ENCODE results near the gene MANF. TPM values are rescaled to one million over a fixed set of nuclear protein-coding genes. Genes with fewer than 3 reads are reported as not detected.

MANF gene
- total RNA-seq, 1 donor from 2014 or later = 42.2 TPM

DNA sequence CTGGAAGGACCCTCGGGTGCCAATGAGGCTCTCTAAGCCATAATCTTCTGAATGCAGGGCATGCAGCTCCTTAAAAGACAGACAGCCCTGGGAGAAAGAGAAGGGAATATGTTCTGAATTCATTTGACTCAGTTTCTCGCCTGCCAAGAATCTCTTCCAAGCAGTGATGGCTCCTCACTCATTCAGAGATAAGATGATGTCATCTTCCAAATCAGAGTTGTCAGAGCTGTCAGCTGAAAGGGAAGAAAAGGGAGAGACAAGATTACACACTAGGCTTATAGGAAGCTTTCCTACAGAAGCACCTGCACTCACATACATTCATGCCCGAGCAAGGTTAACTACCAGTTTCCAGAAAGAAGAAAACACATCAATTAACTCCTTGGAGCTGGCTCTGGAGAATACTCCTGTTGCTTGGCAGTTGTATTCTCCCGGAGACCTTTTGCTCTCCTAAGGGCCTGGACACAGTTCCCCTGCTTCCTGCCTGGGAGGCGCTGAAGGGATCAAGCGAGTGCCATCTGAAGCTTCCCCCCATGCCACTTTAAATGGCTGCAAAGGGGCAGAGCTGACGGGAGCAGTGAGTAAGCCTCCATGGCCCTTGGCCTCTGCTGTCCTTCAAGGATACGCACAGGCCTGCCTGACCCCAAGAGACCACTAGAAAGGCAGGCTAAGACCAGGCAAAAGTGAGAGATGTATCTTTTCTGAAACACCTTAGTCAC is 13.7 kb downstream of the MANF start:
- intact Hi-C loops (cut with DNase I) = loop anchor here (10.0 kb wide), 1 partner anchor 276 kb away; the partner anchor contains the start of gene TEX264
- H3K36me3 ChIP-seq = peaks cover 0 to 40% of the 10 kb centered on the region in 2 donors
- no peaks in the 10 kb centered on the region for H3K27me3 ChIP-seq
- H3K27ac ChIP-seq = no peak overlapping the region
- no peak overlapping the region for H3K4me3 ChIP-seq
- H3K4me1 ChIP-seq = peaks cover 33% of the 10 kb centered on the region
- DNase-seq (ENCODE audit: extremely low spot score in 2 of 2) = peak in 1 of 2 donors; percentile 31
- H3K9me3 ChIP-seq = no peaks in the 10 kb centered on the region
- TF ChIP-seq, protein P1, sequence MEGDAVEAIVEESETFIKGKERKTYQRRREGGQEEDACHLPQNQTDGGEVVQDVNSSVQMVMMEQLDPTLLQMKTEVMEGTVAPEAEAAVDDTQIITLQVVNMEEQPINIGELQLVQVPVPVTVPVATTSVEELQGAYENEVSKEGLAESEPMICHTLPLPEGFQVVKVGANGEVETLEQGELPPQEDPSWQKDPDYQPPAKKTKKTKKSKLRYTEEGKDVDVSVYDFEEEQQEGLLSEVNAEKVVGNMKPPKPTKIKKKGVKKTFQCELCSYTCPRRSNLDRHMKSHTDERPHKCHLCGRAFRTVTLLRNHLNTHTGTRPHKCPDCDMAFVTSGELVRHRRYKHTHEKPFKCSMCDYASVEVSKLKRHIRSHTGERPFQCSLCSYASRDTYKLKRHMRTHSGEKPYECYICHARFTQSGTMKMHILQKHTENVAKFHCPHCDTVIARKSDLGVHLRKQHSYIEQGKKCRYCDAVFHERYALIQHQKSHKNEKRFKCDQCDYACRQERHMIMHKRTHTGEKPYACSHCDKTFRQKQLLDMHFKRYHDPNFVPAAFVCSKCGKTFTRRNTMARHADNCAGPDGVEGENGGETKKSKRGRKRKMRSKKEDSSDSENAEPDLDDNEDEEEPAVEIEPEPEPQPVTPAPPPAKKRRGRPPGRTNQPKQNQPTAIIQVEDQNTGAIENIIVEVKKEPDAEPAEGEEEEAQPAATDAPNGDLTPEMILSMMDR (IDR thresholded peaks at IDR 0.05) = no peak
- TF ChIP-seq POLR2AphosphoS5 (IDR thresholded peaks at IDR 0.05; ENCODE audit: insufficient read depth in 1 of 2, low read depth in 1 of 2) = no peak
- no peak for TF ChIP-seq POLR2A (IDR thresholded peaks at IDR 0.05)

DNA sequence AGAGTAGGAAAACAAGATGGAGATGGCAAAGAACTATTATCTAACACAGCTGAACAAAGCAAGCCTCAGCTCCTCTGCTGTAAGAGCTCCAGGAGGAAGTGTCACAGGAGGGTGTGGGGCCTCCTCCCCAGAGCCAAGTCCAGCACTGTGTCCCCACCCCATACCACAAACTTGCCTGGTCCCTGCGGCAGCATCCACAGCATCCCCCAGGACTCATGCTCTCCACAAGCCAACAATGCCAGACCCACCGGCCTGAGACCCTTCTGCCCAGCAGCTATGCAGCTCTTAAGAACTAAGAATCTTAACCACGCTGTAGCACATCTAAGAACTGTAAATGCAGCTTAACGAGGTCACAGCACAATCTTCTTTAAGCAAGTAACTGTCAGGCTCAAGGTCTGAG is 15.1 kb downstream of the MANF start:
- Histone ChIP-seq H3K27ac (no peak overlapping the region), H3K9me3 (no peaks in the 10 kb centered on the region), H3K4me1 (peaks cover 19% of the 10 kb centered on the region), H3K4me3 (no peak overlapping the region), H3K36me3 (peaks cover 0 to 26% of the 10 kb centered on the region in 2 donors), H3K27me3 (no peaks in the 10 kb centered on the region)
- intact Hi-C loops (cut with DNase I) = no loop called here
- TF ChIP-seq, protein P1 (IDR thresholded peaks at IDR 0.05) = no peak
- TF ChIP-seq POLR2AphosphoS5 (IDR thresholded peaks at IDR 0.05; ENCODE audit: insufficient read depth in 1 of 2, low read depth in 1 of 2) = no peak
- no peak for TF ChIP-seq POLR2A (IDR thresholded peaks at IDR 0.05)
- no peak for DNase-seq (ENCODE audit: extremely low spot score in 2 of 2)

DNA sequence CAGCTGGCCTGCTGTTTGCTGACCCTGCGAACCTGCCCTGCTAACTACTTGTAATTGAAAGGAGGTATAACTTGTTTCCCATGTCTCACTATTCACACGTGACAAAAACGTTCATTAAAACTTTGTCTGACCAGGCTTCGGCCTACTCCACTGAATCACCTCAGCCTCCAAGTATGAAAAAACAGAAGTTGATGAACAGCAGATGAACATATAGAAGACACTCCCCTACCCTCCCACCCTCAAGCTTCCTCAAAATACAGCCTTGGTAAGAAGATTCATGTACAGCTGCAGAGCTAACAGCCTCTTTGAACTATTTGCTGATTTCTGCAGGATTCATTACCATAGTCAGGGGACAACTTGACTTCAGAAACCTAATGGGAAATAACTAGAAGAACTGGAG is 16.6 kb downstream of the MANF start:
- peaks cover 3% of the 10 kb centered on the region for H3K4me1 ChIP-seq
- H3K27me3 ChIP-seq = no peaks in the 10 kb centered on the region
- intact Hi-C loops (cut with DNase I) = no loop called here
- H3K36me3 ChIP-seq = peaks cover 0 to 15% of the 10 kb centered on the region in 2 donors
- no peak for DNase-seq (ENCODE audit: extremely low spot score in 2 of 2)
- no peak overlapping the region for H3K4me3 ChIP-seq
- TF ChIP-seq POLR2AphosphoS5 (IDR thresholded peaks at IDR 0.05; ENCODE audit: insufficient read depth in 1 of 2, low read depth in 1 of 2) (no peak), POLR2A (IDR thresholded peaks at IDR 0.05) (no peak)
- TF ChIP-seq, protein P1 (IDR thresholded peaks at IDR 0.05) = no peak
- H3K9me3 ChIP-seq = no peaks in the 10 kb centered on the region
- H3K27ac ChIP-seq = no peak overlapping the region

DNA sequence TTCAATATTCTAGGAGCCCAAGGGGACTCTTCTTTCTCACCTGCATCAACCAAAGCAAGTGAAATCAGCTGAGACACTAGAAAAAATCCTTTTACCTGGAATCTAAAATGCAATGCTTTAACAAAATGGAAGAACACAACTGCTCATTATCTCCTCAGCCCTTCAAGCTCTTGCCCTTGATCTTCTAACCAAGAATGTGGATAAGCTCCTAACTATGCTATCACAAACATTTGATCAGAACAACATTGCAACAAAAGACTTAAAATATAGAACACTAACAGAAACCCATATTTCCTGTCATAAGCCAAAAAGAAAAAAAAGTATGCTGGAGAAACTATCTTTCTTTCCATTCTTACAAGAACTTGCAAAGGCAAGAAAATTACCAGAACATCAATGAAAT is 18.6 kb downstream of the MANF start:
- TF ChIP-seq, protein P1 (IDR thresholded peaks at IDR 0.05) = no peak
- TF ChIP-seq POLR2A (IDR thresholded peaks at IDR 0.05) = no peak
- no peak for TF ChIP-seq POLR2AphosphoS5 (IDR thresholded peaks at IDR 0.05; ENCODE audit: insufficient read depth in 1 of 2, low read depth in 1 of 2)
- intact Hi-C loops (cut with DNase I) = no loop called here
- peaks cover 0 to 3% of the 10 kb centered on the region in 2 donors for H3K36me3 ChIP-seq

DNA sequence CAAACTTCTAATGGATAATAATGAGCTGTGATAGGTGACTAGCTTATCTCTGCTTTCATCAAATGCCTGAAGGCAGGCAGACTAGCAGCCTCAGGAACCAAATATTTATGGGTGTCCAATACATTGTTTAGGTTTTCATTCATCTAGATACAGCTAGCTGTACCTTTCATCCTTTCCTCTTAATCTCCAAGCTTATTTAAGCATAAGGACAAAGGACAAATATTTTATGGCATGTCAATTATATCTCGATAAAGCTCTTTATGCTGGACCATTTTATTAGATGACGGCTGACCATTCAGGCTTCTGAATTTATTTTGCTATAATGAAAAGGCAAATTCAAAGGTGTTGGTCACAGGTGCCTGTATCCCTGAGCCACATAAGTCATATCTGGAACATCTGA is 22.9 kb downstream of the MANF start:
- TF ChIP-seq, protein P1 (IDR thresholded peaks at IDR 0.05) = no peak
- TF ChIP-seq POLR2A (IDR thresholded peaks at IDR 0.05) (no peak), POLR2AphosphoS5 (IDR thresholded peaks at IDR 0.05; ENCODE audit: insufficient read depth in 1 of 2, low read depth in 1 of 2) (no peak)
- H3K36me3 ChIP-seq = peaks cover 0 to 19% of the 10 kb centered on the region in 2 donors
- no peak overlapping the region for H3K27ac ChIP-seq
- no peak for DNase-seq (ENCODE audit: extremely low spot score in 2 of 2)
- H3K27me3 ChIP-seq = no peaks in the 10 kb centered on the region
- H3K9me3 ChIP-seq = no peaks in the 10 kb centered on the region
- intact Hi-C loops (cut with DNase I) = no loop called here
- H3K4me1 ChIP-seq = no peaks in the 10 kb centered on the region
- H3K4me3 ChIP-seq = no peak overlapping the region

More for the DNA sequence above, 18.6 kb downstream of the MANF start:
- DNase-seq (ENCODE audit: extremely low spot score in 2 of 2) = no peak
- Histone ChIP-seq H3K4me1 (no peaks in the 10 kb centered on the region), H3K9me3 (no peaks in the 10 kb centered on the region), H3K27me3 (no peaks in the 10 kb centered on the region), H3K27ac (no peak overlapping the region), H3K4me3 (no peak overlapping the region)
